ENCODE measurements around the gene TEX10. TPM values are rescaled to one million over a fixed set of nuclear protein-coding genes. Genes with fewer than 3 reads are reported as not detected.

Gene TEX10
- total and polyA plus RNA-seq, 2 of the 13 experiments (the other 11 are each of a cell fraction or from before 2014, with no cell fraction given): 18.1 to 38.7 TPM

GRCh38 chr9:100284247-100284646 is 68.5 kb downstream of the TEX10 start (continued):
- TF ChIP-seq ZBTB7B (CRISPR knock-in tag; IDR thresholded peaks at IDR 0.05) (no peak), THYN1 (CRISPR knock-in tag; IDR thresholded peaks at IDR 0.05; ENCODE audit: borderline replicate concordance, low read depth) (no peak), EEA1 (CRISPR knock-in tag; IDR thresholded peaks at IDR 0.05; ENCODE audit: borderline replicate concordance) (no peak), ZNF563 (CRISPR knock-in tag; IDR thresholded peaks at IDR 0.05) (no peak), ZNF800 (CRISPR knock-in tag; IDR thresholded peaks at IDR 0.05) (no peak)

GRCh38 chr9:100282388-100282719 is 70.4 kb downstream of the TEX10 start:
- 93% methylated on average over 3 of the region's 4 CpGs for WGBS (ENCODE audit: low lambda C conversion rate)
- Histone ChIP-seq H3K9ac (ENCODE audit: insufficient read depth, low read depth, low read length) (no peak overlapping the region), H3K4me1 (ENCODE audit: insufficient read depth, low read length) (no peaks in the 10 kb centered on the region), H4K20me1 (ENCODE audit: insufficient read depth, low read length) (no peaks in the 10 kb centered on the region), H3K79me2 (ENCODE audit: insufficient read depth, low read length) (no peaks in the 10 kb centered on the region), H3K27me3 (ENCODE audit: control insufficient read depth in 1 of 2, insufficient read depth in 2 of 2, low read length in 2 of 2) (no peaks in the 10 kb centered on the region), H3K9me3 (ENCODE audit: low read length) (no peaks in the 10 kb centered on the region), H3K4me3 (replicated peaks in 1 of 3; ENCODE audit: insufficient read depth in 1 of 3, low read depth in 2 of 3, low read length in 3 of 3) (no peak overlapping the region), H2AFZ (ENCODE audit: low read length) (no peak overlapping the region), H3K27ac (ENCODE audit: extremely low read length, insufficient read depth, low read length) (no peak overlapping the region), H3K4me2 (ENCODE audit: low read depth, low read length) (no peak overlapping the region), H3K36me3 (replicated peaks in 1 of 2; ENCODE audit: control insufficient read depth in 1 of 2, insufficient read depth in 2 of 2, low read length in 2 of 2) (peaks cover 6 to 29% of the 10 kb centered on the region in 2 experiments; a peak in 4 of 5 replicates)
- ChIA-PET POLR2A (no interaction called here), CTCF (ENCODE audit: low intra/inter-chr PET ratio, low total read pairs) (no interaction called here)
- TF ChIP-seq ZNF143 (CRISPR knock-in tag; IDR thresholded peaks at IDR 0.05) (no peak), LBX2 (CRISPR knock-in tag; IDR thresholded peaks at IDR 0.05; ENCODE audit: borderline replicate concordance) (no peak), HINFP (CRISPR knock-in tag; IDR thresholded peaks at IDR 0.05; ENCODE audit: low read depth) (no peak), ZNF180 (CRISPR knock-in tag; IDR thresholded peaks at IDR 0.05; ENCODE audit: borderline replicate concordance, low read depth) (no peak), FOXJ3 (CRISPR knock-in tag; IDR thresholded peaks at IDR 0.05; ENCODE audit: borderline replicate concordance) (no peak), RNF2 (conservative IDR thresholded peaks at IDR 0.05; ENCODE audit: low read depth) (no peak), SOX5 (CRISPR knock-in tag; IDR thresholded peaks at IDR 0.05; ENCODE audit: borderline replicate concordance) (no peak), HDAC6 (IDR thresholded peaks at IDR 0.05; ENCODE audit: low read depth, low read length) (no peak), NRL (CRISPR knock-in tag; IDR thresholded peaks at IDR 0.05; ENCODE audit: borderline replicate concordance) (no peak), NR2F1 (CRISPR knock-in tag; IDR thresholded peaks at IDR 0.05) (no peak), NFKB2 (CRISPR knock-in tag; IDR thresholded peaks at IDR 0.05; ENCODE audit: borderline replicate concordance) (no peak), PBX3 (CRISPR knock-in tag; IDR thresholded peaks at IDR 0.05; ENCODE audit: borderline replicate concordance) (no peak), TBP (CRISPR knock-in tag; IDR thresholded peaks at IDR 0.05) (no peak), JARID2 (CRISPR knock-in tag; IDR thresholded peaks at IDR 0.05; ENCODE audit: insufficient replicate concordance) (no peak), GABPB1 (CRISPR knock-in tag; IDR thresholded peaks at IDR 0.05) (no peak), MIER2 (CRISPR knock-in tag; IDR thresholded peaks at IDR 0.05) (no peak)
- intact Hi-C loops (cut with micrococcal nuclease; ENCODE audit: unreplicated experiment) (no loop called here), in situ Hi-C loops (cut with HindIII; ENCODE audit: extremely low pct_ligation_motif_present, low pct_unique_long_range_greater_than_20kb) (no loop called here)
- no TSS peak for BruUV-seq (replicated peaks)
- ATAC-seq (no peak), DNase-seq (ENCODE audit: low spot score) (no peak), FAIRE-seq (no peak)
